IMR-90 (cell line): ENCODE data around the gene LUZP1. TPM values are rescaled to one million over a fixed set of nuclear protein-coding genes. Genes with fewer than 3 reads are reported as not detected.

ENCODE experiments used
- ATAC-seq: fragments of 200-7000 bp; cut with Tn5 transposase; 2 replicates; pipeline ENCODE4 v1.9.1; 2020; ENCODE audit warnings: low read depth, mild to moderate bottlenecking, moderate library complexity
- BruUV-seq: library from RNA; stranded (reverse); fragments of 400-500 nt; replicated peaks from 2 replicates; lab custom pipeline; 2021; lab: Mats Ljungman, UMichigan
- CTCF ChIA-PET: fragments of 300-600 bp; formaldehyde crosslinking; extraction: SDS; loops from one replicate; lab custom pipeline; 2021; ENCODE audit warnings: antibody characterized with exemption; lab: Yijun Ruan, JAX
- POLR2A ChIA-PET: fragments of 300-600 bp; sonication (Branson Sonifier 250); formaldehyde crosslinking; loops from one replicate; lab custom pipeline; 2022; ENCODE audit warnings: antibody characterized with exemption; ENCODE audit not compliant: unreplicated experiment; lab: Charles Lee
- DNase-seq: peaks from one replicate; pipeline ENCODE4 v3.0.0; 2013
- H2AFZ ChIP-seq: replicated peaks from 2 replicates; pipeline ENCODE3; 2013; ENCODE audit warnings: low read length, mild to moderate bottlenecking; ENCODE audit not compliant: poor library complexity
- H2AK5ac ChIP-seq: 2 replicates; pipeline ENCODE4 v1.6.1; 2013; ENCODE audit warnings: low read depth, low read length, inconsistent platforms
- H2AK9ac ChIP-seq: replicated peaks from 2 replicates; pipeline ENCODE3; 2013; ENCODE audit warnings: mild to moderate bottlenecking, low read depth, low read length, moderate library complexity; ENCODE audit not compliant: poor library complexity
- H2BK120ac ChIP-seq: 2 replicates; pipeline ENCODE4 v1.6.1; 2013; ENCODE audit warnings: low read depth, low read length, inconsistent platforms
- H2BK15ac ChIP-seq: 3 replicates; pipeline ENCODE4 v1.6.1; 2013; ENCODE audit warnings: low read depth, low read length, inconsistent platforms
- H2BK20ac ChIP-seq: 2 replicates; pipeline ENCODE4 v1.6.1; 2013; ENCODE audit warnings: low read depth, mild to moderate bottlenecking, inconsistent platforms, low read length, moderate library complexity
- H2BK5ac ChIP-seq: 2 replicates; pipeline ENCODE4 v1.6.1; 2013; ENCODE audit warnings: mild to moderate bottlenecking, low read depth, low read length, inconsistent platforms; ENCODE audit not compliant: poor library complexity, severe bottlenecking
- H3K14ac ChIP-seq: replicated peaks from 2 replicates; pipeline ENCODE4 v1.6.1; 2013; ENCODE audit warnings: low read depth, low read length, inconsistent platforms
- H3K18ac ChIP-seq: 2 replicates; pipeline ENCODE4 v1.6.1; 2013; ENCODE audit warnings: low read depth, low read length, control low read depth
- H3K23ac ChIP-seq: 2 replicates; pipeline ENCODE4 v1.6.1; 2013; ENCODE audit warnings: low read depth, low read length, inconsistent platforms
- H3K27ac ChIP-seq: 2 replicates; pipeline ENCODE4 v1.5.1; 2013; ENCODE audit warnings: mild to moderate bottlenecking, control low read depth, low read length; ENCODE audit not compliant: insufficient read depth
- H3K27me3 ChIP-seq: 2 replicates; pipeline ENCODE4 v1.6.1; 2013; ENCODE audit warnings: low read length; ENCODE audit not compliant: control insufficient read depth, insufficient read depth
- H3K36me3 ChIP-seq: 2 replicates; pipeline ENCODE4 v1.6.1; 2013; ENCODE audit warnings: low read length, mixed read lengths; ENCODE audit not compliant: control insufficient read depth, insufficient read depth
- H3K4ac ChIP-seq: 2 replicates; pipeline ENCODE4 v1.6.1; 2013; ENCODE audit warnings: low read depth, low read length, inconsistent platforms
- H3K4me1 ChIP-seq: 2 replicates; pipeline ENCODE4 v1.6.1; 2013; ENCODE audit warnings: low read length, mixed read lengths; ENCODE audit not compliant: control insufficient read depth, insufficient read depth
- H3K4me2 ChIP-seq: 2 replicates; pipeline ENCODE4 v1.6.1; 2013; ENCODE audit warnings: low read depth, mild to moderate bottlenecking, control low read depth, low read length, moderate library complexity
- H3K4me3 ChIP-seq: 2 replicates; pipeline ENCODE4 v1.5.1; 2013; ENCODE audit warnings: low read depth, mild to moderate bottlenecking, control low read depth, low read length, moderate library complexity; ENCODE audit not compliant: insufficient read depth
- H3K56ac ChIP-seq: 2 replicates; pipeline ENCODE4 v1.6.1; 2013; ENCODE audit warnings: low read length, inconsistent platforms; ENCODE audit not compliant: insufficient read depth; ENCODE audit errors: extremely low read depth
- H3K79me1 ChIP-seq, 2 experiments: 2 replicates each; pipeline ENCODE4 v1.6.1; 2013; ENCODE audit warnings: low read length in 2 of 2, inconsistent platforms in 1 of 2, low read depth in 1 of 2
- H3K9ac ChIP-seq: 2 replicates; pipeline ENCODE4 v1.6.1; 2013; ENCODE audit warnings: low read depth, low read length, control low read depth
- H3K9me1 ChIP-seq: 2 replicates; pipeline ENCODE4 v1.6.1; 2013; ENCODE audit warnings: low read length, inconsistent platforms; ENCODE audit not compliant: insufficient read depth
- H3K9me3 ChIP-seq: 2 replicates; pipeline ENCODE4 v1.6.1; 2013; ENCODE audit warnings: low read length; ENCODE audit not compliant: control insufficient read depth, insufficient read depth
- H4K20me1 ChIP-seq: 2 replicates; pipeline ENCODE4 v1.6.1; 2013; ENCODE audit warnings: low read length, inconsistent platforms; ENCODE audit not compliant: insufficient read depth
- H4K5ac ChIP-seq: 2 replicates; pipeline ENCODE4 v1.6.1; 2013; ENCODE audit warnings: mild to moderate bottlenecking, low read depth, low read length, control low read depth
- H4K8ac ChIP-seq, 2 experiments: 2 replicates each; pipeline ENCODE4 v1.6.1; 2013; ENCODE audit warnings: low read depth in 2 of 2, low read length in 2 of 2, control low read depth in 1 of 2, inconsistent platforms in 1 of 2
- H4K91ac ChIP-seq: 2 replicates; pipeline ENCODE4 v1.6.1; 2013; ENCODE audit warnings: low read depth, low read length, inconsistent platforms; ENCODE audit not compliant: insufficient read depth
- CEBPB ChIP-seq: IDR thresholded peaks from 2 replicates; pipeline ENCODE4 v1.6.1; 2012; ENCODE audit warnings: low read depth, low read length, improper control_type of control experiment
- CHD1 ChIP-seq: IDR thresholded peaks from 2 replicates; pipeline ENCODE4 v1.6.1; 2012; ENCODE audit warnings: low read depth, low read length, improper control_type of control experiment
- CTCF ChIP-seq: conservative IDR thresholded peaks from 2 replicates; pipeline ENCODE4 v1.5.1; 2012; ENCODE audit warnings: mild to moderate bottlenecking, low read depth, low read length, improper control_type of control experiment
- ELK1 ChIP-seq: fragments of 150-350 bp; IDR thresholded peaks from 2 replicates; pipeline ENCODE4 v1.6.1; 2016; ENCODE audit warnings: low read depth, mild to moderate bottlenecking, low read length, moderate library complexity, borderline replicate concordance
- FOS ChIP-seq: fragments of 150-350 bp; IDR thresholded peaks from 2 replicates; pipeline ENCODE4 v1.6.1; 2016; ENCODE audit warnings: low read depth, low read length
- MAFK ChIP-seq: IDR thresholded peaks from 2 replicates; pipeline ENCODE4 v1.6.1; 2012; ENCODE audit warnings: low read depth, low read length, improper control_type of control experiment
- MXI1 ChIP-seq: IDR thresholded peaks from 2 replicates; pipeline ENCODE4 v1.6.1; 2012; ENCODE audit warnings: low read depth, mild to moderate bottlenecking, low read length, moderate library complexity, borderline replicate concordance
- NFE2L2 ChIP-seq: fragments of 150-350 bp; IDR thresholded peaks from 2 replicates; pipeline ENCODE4 v1.6.1; 2016; ENCODE audit warnings: low read depth, mild to moderate bottlenecking, low read length
- POLR2A ChIP-seq: IDR thresholded peaks from 2 replicates; pipeline ENCODE4 v1.6.1; 2012; ENCODE audit warnings: mild to moderate bottlenecking, low read depth, low read length
- RAD21 ChIP-seq: IDR thresholded peaks from 2 replicates; pipeline ENCODE4 v1.6.1; 2012; ENCODE audit warnings: low read length, improper control_type of control experiment
- RCOR1 ChIP-seq: IDR thresholded peaks from 2 replicates; pipeline ENCODE4 v1.6.1; 2012; ENCODE audit warnings: mild to moderate bottlenecking, low read length, improper control_type of control experiment; ENCODE audit not compliant: insufficient replicate concordance
- WGBS, 2 experiments: methylation state at CpG; one replicate each; pipeline versions ENCODE4 v1.1.5 to v1.1.7; 2013; ENCODE audit warnings: missing lambda C conversion rate in 2 of 2; ENCODE audit not compliant: insufficient read length in 1 of 2; ENCODE audit errors: extremely low coverage in 2 of 2; 5-methylcytosine and 5-hydroxymethylcytosine counted together
- dilution Hi-C: fragments of 300-500 bp; cut with HindIII; formaldehyde crosslinking; loops from one replicate; pipeline ENCODE4 v1.14.3; 2018; ENCODE audit warnings: low sequenced_read_pairs; ENCODE audit not compliant: unreplicated experiment
- in situ Hi-C: fragments of 300-500 bp; cut with MboI; formaldehyde crosslinking; loops from 3 replicates; pipeline ENCODE4 v1.14.3; 2019; ENCODE audit warnings: low sequenced_read_pairs, inconsistent platforms, mixed read lengths
- intact Hi-C: fragments of 100-400 bp; cut with micrococcal nuclease; formaldehyde crosslinking; loops from 2 replicates; pipeline ENCODE4 v1.10.0; 2022
- polyA plus RNA-seq, 3 experiments: library from polyadenylated mRNA; depleted of rRNA; stranded (reverse); fragments of >200 nt; gene quantifications; 2 replicates each; pipeline ENCODE4 v1.2.3, GENCODE V29; 2012; ENCODE audit warnings: low replicate concordance in 1 of 3
- total RNA-seq: library from RNA; depleted of rRNA; stranded (reverse); fragments of >200 nt; gene quantifications from 2 replicates; pipeline ENCODE4 v1.2.3, GENCODE V29; 2012

Gene LUZP1
- total and polyA plus RNA-seq, 2 of the 4 experiments (the other 2 are of a cell fraction): 13.1 to 31.7 TPM

- H4K91ac ChIP-seq: no peak overlapping the region
- no peak overlapping the region for H4K8ac ChIP-seq
- H3K23ac ChIP-seq: no peak overlapping the region
- no peak overlapping the region for H3K9ac ChIP-seq
- H3K4me1 ChIP-seq: no peaks in the 10 kb centered on the region
- H3K18ac ChIP-seq: no peak overlapping the region
- dilution Hi-C loops (no loop called here), intact Hi-C loops (no loop called here), in situ Hi-C loops (no loop called here)
- H2BK120ac ChIP-seq: no peak overlapping the region
- no peak overlapping the region for H3K27ac ChIP-seq
- no peaks in the 10 kb centered on the region for H3K9me3 ChIP-seq
- no peak overlapping the region for H4K5ac ChIP-seq
- no TSS peak for BruUV-seq
- H4K20me1 ChIP-seq: no peaks in the 10 kb centered on the region
- H2BK20ac ChIP-seq: no peak overlapping the region
- no peak overlapping the region for H2AK9ac ChIP-seq
- H3K79me1 ChIP-seq: no peaks in the 10 kb centered on the region
- no peak overlapping the region for H2BK5ac ChIP-seq
- WGBS, 2 experiments: no CpG with 5 or more reads among the region's 4 CpGs
- ChIA-PET CTCF (no interaction called here), POLR2A (interaction anchor here (0.6 kb wide), 1 partner anchor 361 kb away, joined by 3 read pairs; no protein-coding TSS in a partner anchor)
- H2BK15ac ChIP-seq: no peak overlapping the region
- no peak for TF ChIP-seq MAFK
- no peak for TF ChIP-seq POLR2A
- TF ChIP-seq NFE2L2: no peak
- no peak for TF ChIP-seq CHD1
- TF ChIP-seq MXI1: no peak
- TF ChIP-seq RCOR1: no peak
- no peak for TF ChIP-seq RAD21
- TF ChIP-seq CEBPB: no peak
- no peak for TF ChIP-seq CTCF
- TF ChIP-seq ELK1: no peak
- no peak for TF ChIP-seq FOS
- no peak overlapping the region for H2AFZ ChIP-seq
- no peak overlapping the region for H3K4me2 ChIP-seq
- H3K36me3 ChIP-seq: no peaks in the 10 kb centered on the region
- no peak overlapping the region for H2AK5ac ChIP-seq
- no peak overlapping the region for H3K14ac ChIP-seq
- DNase-seq: no peak
- H3K56ac ChIP-seq: no peak overlapping the region
- H3K4me3 ChIP-seq: no peak overlapping the region
- no peak overlapping the region for H3K4ac ChIP-seq
- ATAC-seq: no peak
- H3K9me1 ChIP-seq: peaks cover 4% of the 10 kb centered on the region; the same call in 1 of the 2 replicates
- H3K27me3 ChIP-seq: peaks cover 34% of the 10 kb centered on the region
Observed at GRCh38 chr1:23209770-23210169, 41.1 kb upstream of the LUZP1 start.
